Fibroblast of mammary gland (primary cell): ENCODE results near the gene MEAK7.

ENCODE experiments used
- DNase-seq: peaks from one replicate; pipeline ENCODE4 v3.0.0-alpha.2; 2010; ENCODE audit warnings: low read depth
- H3K4me3 ChIP-seq: 2 replicates; pipeline ENCODE4 v1.5.1; 2011; ENCODE audit warnings: low read depth, mild to moderate bottlenecking, low read length, moderate library complexity; ENCODE audit not compliant: control insufficient read depth
- TF ChIP-seq, protein P1 (sequence below): conservative IDR thresholded peaks from 2 replicates; pipeline ENCODE4 v1.5.1; 2011; ENCODE audit warnings: low read depth, low read length, inconsistent platforms; ENCODE audit not compliant: control insufficient read depth, insufficient read depth

The MEAK7 gene

GRCh38 chr16:84487358-84487757, 17.1 kb downstream of the MEAK7 start:
- TF ChIP-seq, protein P1, sequence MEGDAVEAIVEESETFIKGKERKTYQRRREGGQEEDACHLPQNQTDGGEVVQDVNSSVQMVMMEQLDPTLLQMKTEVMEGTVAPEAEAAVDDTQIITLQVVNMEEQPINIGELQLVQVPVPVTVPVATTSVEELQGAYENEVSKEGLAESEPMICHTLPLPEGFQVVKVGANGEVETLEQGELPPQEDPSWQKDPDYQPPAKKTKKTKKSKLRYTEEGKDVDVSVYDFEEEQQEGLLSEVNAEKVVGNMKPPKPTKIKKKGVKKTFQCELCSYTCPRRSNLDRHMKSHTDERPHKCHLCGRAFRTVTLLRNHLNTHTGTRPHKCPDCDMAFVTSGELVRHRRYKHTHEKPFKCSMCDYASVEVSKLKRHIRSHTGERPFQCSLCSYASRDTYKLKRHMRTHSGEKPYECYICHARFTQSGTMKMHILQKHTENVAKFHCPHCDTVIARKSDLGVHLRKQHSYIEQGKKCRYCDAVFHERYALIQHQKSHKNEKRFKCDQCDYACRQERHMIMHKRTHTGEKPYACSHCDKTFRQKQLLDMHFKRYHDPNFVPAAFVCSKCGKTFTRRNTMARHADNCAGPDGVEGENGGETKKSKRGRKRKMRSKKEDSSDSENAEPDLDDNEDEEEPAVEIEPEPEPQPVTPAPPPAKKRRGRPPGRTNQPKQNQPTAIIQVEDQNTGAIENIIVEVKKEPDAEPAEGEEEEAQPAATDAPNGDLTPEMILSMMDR, result no peak
- H3K4me3 ChIP-seq, result no peak overlapping the region
- DNase-seq, result no peak

DNA sequence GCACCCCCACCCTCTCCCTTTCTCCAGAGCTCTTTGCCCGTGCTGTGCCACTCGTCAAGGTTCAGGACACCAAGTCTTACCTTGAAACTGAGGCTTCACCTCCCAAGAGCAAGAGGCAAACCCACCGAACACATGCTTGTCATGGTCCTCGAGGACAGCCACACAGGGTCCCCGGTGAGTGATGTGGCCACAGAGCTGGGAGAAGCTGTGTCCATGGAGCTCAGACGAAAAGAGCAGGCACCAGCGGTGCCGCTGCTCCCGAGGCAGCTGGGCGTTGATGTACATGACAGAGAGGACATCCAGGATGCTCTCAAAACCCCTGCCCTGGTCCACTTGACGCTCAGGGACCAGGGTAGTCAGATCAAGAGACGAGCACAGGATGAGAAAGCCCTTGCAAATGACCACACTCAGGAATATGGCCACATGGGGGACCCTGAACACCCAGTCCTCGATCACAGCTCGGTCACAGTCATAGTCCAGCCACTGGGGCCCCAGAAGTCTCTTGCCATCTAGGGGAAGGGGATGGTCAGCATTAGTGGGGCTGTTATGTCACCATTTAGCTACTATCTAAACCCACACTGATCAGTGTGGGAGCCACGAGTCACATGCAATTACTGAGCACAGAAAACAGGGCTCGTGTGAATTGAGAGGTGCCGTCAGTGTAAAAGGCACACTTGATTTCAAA, 17.8 kb downstream of the MEAK7 start:
- TF ChIP-seq, protein P1, result no peak
- H3K4me3 ChIP-seq, result no peak overlapping the region
- DNase-seq, result no peak

GRCh38 chr16:84486126-84486525, 18.3 kb downstream of the MEAK7 start:
- no peak overlapping the region for H3K4me3 ChIP-seq
- DNase-seq, result no peak
- TF ChIP-seq, protein P1, result no peak

- TF ChIP-seq, protein P1, result no peak
- DNase-seq, result no peak
- H3K4me3 ChIP-seq, result no peak overlapping the region
Measured at GRCh38 chr16:84485255-84486010, 19.0 kb downstream of the MEAK7 start.

DNA sequence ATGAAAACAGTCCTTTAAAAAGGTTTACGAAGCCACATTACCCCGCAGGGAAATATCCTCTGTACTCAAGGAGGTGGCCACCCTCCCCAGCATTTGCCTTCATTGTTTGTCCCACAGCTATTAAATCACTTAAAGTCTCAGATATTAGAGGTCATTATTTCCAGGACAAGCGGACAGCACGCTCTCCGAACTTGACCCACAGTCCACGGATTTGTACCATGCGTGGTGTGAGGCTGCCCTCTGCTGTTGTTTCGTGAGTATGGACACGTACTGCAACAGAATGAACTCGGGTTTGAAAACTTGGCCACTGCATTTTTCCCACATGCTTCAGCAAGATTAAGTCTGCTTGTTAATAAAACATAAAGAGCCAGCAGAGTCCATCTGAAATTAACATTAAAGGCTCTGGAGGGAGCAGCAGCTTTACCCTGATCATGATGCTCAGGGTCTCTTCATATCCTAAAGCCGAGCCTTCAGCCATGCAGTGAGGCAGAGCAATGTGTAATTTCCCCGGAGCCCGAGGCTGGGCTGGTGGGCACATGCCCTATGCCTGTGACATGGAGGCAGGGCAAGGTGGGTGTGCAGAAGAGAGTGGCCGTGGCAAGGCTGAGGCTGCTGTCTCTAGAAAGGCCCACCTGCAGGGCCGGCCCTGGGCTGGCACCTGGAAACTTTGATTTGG, 19.7 kb downstream of the MEAK7 start:
- peak; percentile 63 for DNase-seq

DNA sequence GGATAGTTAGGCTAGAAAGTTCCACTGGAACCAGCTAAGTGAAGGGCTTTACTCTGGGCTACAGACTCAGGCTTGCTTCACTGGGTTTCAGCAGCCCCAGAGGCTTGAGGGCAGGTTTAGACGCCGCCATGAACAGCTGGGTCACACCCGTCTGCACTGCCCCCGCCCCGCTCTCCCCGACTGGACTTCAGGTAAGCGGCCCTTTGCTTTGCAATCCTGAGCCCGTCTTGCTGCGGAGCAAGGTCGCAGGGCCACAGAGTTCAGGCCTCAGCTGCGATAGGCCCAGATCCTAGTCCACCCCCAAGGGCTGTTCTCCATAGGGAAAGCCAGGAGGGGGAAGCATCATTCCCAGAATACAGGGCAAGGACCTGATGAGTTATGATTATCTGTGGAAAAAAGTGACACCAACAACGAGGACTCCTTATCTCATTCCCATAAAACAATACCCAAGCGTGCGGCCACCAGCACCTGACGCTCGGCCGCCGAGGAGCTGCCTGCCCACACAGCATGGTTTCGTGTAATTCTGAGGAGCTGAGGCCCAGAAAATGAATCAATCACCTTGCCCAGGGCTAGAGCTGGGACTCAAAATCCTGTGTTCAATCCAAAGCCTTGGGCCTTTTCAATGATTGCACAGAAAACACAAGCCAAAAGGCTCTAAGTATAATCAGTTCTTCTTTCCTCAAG, 20.4 kb downstream of the MEAK7 start:
- no peak overlapping the region for H3K4me3 ChIP-seq
- no peak for DNase-seq
- TF ChIP-seq, protein P1, result no peak

More for the DNA sequence above, 19.7 kb downstream of the MEAK7 start:
- H3K4me3 ChIP-seq, result no peak overlapping the region
- TF ChIP-seq, protein P1, result peak; percentile 75
